T-helper 2 cell treated with Interferon-gamma antibody and Interleukin-4, amounts not matched to agents 5 μg/mL and 100 μg/mL, for 36 hours (primary cell): ENCODE data around the gene CFAP46.

Source experiments
- DNase-seq: peaks from one replicate; pipeline ENCODE4 v3.0.0; 2021; ENCODE audit warnings: low spot score
- H3K27ac Mint-ChIP-seq: one replicate; pipeline ENCODE4 v1.8.0; 2021; ENCODE audit warnings: mild to moderate bottlenecking, mixed read lengths
- H3K27me3 Mint-ChIP-seq: one replicate; pipeline ENCODE4 v1.8.0; 2021; ENCODE audit warnings: low read depth, mixed read lengths
- H3K36me3 Mint-ChIP-seq: one replicate; pipeline ENCODE4 v1.8.0; 2021; ENCODE audit warnings: low read depth, mixed read lengths
- H3K4me1 Mint-ChIP-seq: one replicate; pipeline ENCODE4 v1.8.0; 2021; ENCODE audit warnings: low read depth, mixed read lengths
- H3K4me3 Mint-ChIP-seq: one replicate; pipeline ENCODE4 v1.8.0; 2022; ENCODE audit warnings: mild to moderate bottlenecking, moderate library complexity, mixed read lengths
- H3K9me3 Mint-ChIP-seq: one replicate; pipeline ENCODE4 v1.8.0; 2021; ENCODE audit warnings: mixed read lengths

The CFAP46 gene

DNA sequence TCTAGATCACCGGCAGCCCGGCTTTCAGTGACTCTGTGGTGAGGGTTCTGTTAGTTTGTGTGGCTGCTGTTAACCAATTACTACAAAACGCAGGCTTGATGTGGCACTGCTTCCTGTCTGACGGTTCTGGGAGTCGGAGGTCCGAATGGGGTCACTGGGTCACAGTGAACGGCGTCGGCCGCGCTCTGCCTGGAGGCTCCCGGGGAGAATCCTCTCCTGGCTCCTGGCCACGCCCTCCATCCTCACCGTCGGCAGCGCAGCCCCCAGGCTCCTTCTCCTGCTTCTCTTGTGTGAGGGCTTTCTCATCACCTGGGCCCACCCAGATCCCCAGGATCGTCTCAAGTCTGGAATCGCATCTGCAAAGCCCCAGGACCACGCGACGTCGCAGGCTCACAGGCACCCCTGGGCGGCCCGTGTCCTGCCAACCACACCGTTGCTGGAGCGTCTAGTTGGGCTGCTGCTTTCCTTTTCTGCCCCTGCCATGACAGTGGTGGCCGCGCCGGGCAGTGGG, 124.6 kb downstream of the CFAP46 start:
- no peak overlapping the region for H3K4me3 Mint-ChIP-seq
- no peak for DNase-seq
- no peaks in the 10 kb centered on the region for H3K9me3 Mint-ChIP-seq

DNA sequence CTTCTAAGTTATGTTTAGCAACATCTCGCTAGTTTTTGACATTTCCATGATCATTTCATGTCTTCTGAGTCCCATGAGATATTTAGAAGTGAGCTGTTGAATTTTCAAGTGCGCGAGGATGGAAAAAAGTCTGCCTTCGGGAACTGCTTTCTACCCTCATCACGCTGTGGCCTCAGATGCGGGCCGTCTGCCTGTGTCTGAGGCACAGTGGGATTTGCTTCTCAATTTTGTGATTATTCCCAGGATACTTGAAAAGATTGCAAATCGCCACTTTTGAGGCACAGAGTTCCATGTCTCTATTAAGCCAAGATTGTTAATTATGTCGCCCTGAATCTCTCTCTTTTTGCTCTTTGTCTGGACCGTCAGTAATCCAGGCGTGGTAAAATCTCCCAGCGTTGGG, 125.7 kb downstream of the CFAP46 start:
- H3K27me3 Mint-ChIP-seq = no peaks in the 10 kb centered on the region
- no peak overlapping the region for H3K27ac Mint-ChIP-seq
- no peaks in the 10 kb centered on the region for H3K36me3 Mint-ChIP-seq
- H3K4me1 Mint-ChIP-seq = no peaks in the 10 kb centered on the region
- DNase-seq = no peak
- no peak overlapping the region for H3K4me3 Mint-ChIP-seq
- no peaks in the 10 kb centered on the region for H3K9me3 Mint-ChIP-seq

More for the DNA sequence above, 124.6 kb downstream of the CFAP46 start:
- no peaks in the 10 kb centered on the region for H3K4me1 Mint-ChIP-seq
- no peak overlapping the region for H3K27ac Mint-ChIP-seq
- no peaks in the 10 kb centered on the region for H3K27me3 Mint-ChIP-seq
- no peaks in the 10 kb centered on the region for H3K36me3 Mint-ChIP-seq

DNA sequence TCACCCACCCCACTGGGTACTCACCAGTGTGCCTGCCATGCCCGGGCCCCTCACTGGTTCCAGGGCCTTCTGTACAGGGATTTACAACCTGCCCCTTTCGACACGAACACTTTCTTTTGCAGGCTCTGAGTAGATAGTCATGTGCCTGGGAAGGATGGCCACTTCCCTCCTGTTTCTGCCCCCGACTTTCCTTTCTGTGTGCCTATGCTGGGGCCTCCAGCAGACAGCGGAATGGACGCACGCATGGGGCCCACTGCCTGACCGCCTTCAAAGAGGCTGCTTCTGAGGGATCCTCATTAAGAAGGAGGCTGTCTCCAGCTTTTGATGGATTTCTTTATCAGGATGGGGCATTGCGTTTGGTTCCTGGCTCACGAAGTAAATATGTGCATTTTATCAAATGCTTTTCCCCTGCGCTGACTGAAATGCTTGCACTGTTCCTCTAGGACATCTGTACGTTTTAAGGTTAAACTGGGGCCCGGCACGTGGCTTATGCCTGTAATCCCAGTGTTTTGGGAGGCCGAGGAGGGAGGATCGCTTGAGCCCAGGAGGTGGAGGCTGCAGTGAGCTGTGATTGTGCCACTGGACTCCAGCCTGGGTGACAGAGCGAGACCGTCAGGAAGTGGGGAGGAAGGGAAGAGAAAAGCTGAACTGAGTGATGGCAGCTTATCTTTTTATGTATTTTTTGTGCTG, 127.1 kb downstream of the CFAP46 start:
- no peaks in the 10 kb centered on the region for H3K9me3 Mint-ChIP-seq
- H3K27me3 Mint-ChIP-seq = no peaks in the 10 kb centered on the region
- no peak overlapping the region for H3K27ac Mint-ChIP-seq
- H3K4me1 Mint-ChIP-seq = no peaks in the 10 kb centered on the region
- no peak overlapping the region for H3K4me3 Mint-ChIP-seq
- no peaks in the 10 kb centered on the region for H3K36me3 Mint-ChIP-seq
- DNase-seq = no peak

DNA sequence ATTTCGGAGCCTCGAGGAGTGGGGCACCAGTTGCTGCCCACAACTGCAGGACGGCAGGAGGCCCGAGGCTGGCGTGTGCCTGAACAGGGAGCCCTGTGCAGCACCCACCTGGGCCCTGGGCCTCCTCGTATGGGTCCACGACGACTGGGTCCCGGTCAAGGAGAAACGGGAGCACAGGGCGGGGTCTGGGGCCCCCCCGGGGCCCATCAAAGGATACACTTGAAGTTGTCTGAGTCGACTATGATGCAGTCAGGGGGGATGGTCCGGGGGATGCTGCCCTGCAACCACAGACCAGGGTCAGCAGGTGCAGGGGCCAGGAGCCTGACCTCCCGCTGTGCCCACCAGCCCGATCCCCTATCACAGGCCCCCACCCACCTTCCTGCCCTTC, 127.9 kb downstream of the CFAP46 start:
- Mint-ChIP-seq H3K4me1 (no peaks in the 10 kb centered on the region), H3K36me3 (no peaks in the 10 kb centered on the region), H3K27ac (no peak overlapping the region), H3K27me3 (no peaks in the 10 kb centered on the region), H3K4me3 (no peak overlapping the region), H3K9me3 (no peaks in the 10 kb centered on the region)
- no peak for DNase-seq

DNA sequence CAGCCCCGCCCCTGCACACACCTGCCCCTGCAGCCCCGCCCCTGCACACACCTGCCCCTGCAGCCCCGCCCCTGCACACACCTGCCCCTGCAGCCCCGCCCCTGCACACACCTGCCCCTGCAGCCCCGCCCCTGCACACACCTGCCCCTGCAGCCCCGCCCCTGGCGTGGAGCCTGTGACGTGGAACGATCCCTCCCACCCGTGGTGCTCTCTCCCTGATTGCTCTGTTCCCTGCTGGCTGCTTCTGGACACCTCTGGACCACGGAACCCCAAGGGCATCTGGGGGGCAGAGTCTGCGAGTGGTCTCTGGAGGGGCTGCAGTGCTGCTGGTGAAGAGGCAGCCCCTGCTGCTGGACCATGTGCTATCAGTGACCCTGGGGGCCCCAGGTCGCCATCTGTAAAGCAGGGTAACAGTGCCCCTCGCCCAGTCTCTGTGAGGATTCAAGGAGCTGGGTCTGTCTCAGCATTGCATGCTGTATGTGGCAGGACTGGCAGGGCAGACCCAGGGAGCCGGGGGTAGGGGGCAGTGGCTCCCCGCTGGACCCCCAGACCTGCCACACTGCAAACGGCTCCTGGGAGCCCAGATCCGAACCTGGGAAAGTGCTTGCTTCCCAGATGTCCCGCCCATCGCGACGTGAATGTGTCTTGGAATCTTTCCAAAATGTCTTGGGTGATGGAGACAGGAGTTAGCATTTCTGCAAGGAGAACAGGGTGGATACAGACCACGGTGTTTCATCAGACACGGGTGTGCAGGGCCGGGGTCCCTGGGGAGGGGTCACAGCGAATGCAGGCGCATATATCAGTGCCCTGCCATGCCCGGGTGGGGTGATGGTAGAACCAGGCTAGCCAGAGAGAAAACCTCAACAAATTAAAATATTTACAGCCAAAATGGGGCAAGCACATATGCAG, 128.6 kb downstream of the CFAP46 start:
- no peaks in the 10 kb centered on the region for H3K4me1 Mint-ChIP-seq
- DNase-seq = no peak
- no peaks in the 10 kb centered on the region for H3K27me3 Mint-ChIP-seq
- no peaks in the 10 kb centered on the region for H3K36me3 Mint-ChIP-seq
- no peaks in the 10 kb centered on the region for H3K9me3 Mint-ChIP-seq
- H3K4me3 Mint-ChIP-seq = no peak overlapping the region
- H3K27ac Mint-ChIP-seq = no peak overlapping the region

DNA sequence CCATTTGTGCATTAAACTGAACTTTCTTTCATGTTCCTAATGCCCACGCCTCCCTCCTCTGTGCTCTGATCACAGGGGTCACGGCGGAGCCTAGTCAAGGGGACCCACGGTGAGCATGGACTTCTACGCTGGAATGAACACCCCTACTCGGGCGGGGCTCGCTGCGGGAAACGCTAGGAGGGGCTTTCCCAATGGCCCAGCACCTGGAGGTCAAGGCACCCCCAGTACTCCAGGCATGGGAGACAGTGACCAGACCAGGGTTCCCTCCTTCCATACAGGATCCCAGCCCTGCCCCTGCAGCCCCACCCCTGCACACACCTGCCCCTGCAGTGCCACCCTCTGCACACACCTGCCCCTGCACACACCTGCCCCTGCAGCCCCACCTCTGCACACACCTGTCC, 129.4 kb downstream of the CFAP46 start:
- DNase-seq = no peak
- Mint-ChIP-seq H3K4me1 (no peaks in the 10 kb centered on the region), H3K4me3 (no peak overlapping the region), H3K9me3 (no peaks in the 10 kb centered on the region), H3K27ac (no peak overlapping the region), H3K36me3 (no peaks in the 10 kb centered on the region), H3K27me3 (no peaks in the 10 kb centered on the region)

DNA sequence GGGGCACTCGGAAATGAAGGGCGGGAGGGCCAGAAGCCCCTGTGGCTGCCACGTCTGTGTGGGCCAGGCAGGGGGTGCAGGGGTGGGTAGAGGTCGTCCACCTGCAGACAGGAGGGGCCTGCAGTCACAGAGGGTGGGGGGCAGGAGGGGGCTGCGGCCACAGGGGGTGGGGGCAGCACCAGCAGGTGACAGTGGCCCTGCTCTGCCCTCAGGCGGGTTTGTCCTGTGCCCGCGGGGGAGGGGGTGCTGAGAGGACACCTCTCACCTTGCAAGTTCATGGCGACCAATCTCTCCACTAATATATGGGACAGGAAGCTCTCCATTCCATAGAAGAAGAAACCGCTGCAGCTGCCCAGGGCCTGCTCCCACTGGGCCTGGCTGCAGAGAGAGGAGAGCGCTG, 129.8 kb downstream of the CFAP46 start:
- no peaks in the 10 kb centered on the region for H3K9me3 Mint-ChIP-seq
- no peaks in the 10 kb centered on the region for H3K27me3 Mint-ChIP-seq
- DNase-seq = no peak
- H3K27ac Mint-ChIP-seq = no peak overlapping the region
- no peaks in the 10 kb centered on the region for H3K36me3 Mint-ChIP-seq
- H3K4me1 Mint-ChIP-seq = no peaks in the 10 kb centered on the region
- no peak overlapping the region for H3K4me3 Mint-ChIP-seq

DNA sequence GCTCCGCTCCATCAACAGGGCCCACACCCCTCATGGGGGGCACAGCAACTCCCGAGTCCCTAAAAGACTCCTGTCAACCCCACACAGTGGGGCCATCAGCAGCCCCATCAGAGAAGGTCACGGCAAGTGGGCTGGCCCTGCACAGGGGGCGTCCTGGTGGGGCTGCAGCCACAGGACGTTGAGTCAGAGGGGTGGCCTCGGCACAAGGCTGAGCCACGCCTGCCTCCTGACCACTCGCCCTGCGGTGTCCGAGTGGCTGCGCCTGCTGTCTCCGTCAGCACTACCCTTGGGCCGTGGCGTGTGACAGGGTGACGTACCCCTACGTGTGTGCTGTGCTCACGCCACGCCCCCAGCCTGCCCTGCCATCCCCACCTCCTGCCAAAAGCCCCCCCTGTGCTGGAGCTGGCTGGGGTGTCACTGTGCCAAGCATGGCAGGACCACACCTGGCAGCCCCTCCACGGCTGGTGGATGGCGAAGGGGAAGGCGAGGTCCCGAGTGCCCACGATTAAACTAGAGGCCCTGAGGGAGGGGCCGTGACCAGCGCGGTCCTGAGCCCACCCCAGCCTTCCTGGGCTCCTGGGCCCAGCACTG, 130.4 kb downstream of the CFAP46 start:
- Mint-ChIP-seq H3K4me1 (no peaks in the 10 kb centered on the region), H3K27me3 (no peaks in the 10 kb centered on the region), H3K4me3 (no peak overlapping the region), H3K27ac (no peak overlapping the region), H3K36me3 (no peaks in the 10 kb centered on the region), H3K9me3 (no peaks in the 10 kb centered on the region)
- no peak for DNase-seq

DNA sequence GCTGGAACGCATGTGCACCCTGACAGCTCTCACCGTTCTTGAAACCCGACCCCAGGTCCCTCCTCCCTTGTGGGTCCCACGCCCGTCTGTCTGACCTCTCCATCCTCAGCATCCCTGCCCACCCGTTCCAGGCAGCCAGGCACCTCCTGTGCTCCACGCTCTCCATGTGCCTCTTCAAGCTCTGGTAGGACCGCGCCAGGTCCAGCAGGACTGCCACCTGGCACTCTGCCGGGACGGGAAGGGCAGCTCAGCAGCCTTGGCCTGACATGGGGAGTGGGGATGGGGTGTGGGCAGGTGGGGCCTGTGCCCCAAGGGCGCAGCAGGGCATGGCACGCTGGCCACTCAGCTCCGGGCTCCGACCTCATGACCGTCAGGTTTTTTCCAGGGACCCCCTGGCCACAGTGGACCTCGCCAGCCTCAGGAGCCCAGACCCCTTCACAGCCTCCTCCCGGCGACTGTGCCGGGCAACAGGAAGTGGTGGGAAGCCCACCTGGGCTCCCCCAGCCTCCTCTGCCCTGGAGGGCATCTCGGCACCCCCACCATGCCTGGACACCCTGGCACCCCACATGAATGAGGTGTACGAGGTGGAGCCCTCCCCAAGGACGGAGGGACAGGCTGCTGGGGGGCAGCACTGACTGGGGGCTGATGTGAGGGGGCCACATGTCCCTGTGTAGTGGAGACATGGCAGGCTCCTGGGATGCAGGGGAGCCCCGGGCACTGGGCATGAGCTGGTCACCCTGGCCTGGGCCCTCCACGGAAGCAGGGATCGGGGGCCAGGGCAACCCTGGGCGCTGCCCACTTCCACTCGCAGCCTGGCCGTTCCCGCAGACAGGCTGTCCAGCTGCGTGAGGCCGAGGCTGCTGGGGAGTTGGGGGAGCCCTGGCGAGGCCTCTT, 131.3 kb downstream of the CFAP46 start:
- Mint-ChIP-seq H3K27ac (no peak overlapping the region), H3K27me3 (no peaks in the 10 kb centered on the region), H3K9me3 (no peaks in the 10 kb centered on the region), H3K4me1 (no peaks in the 10 kb centered on the region), H3K36me3 (no peaks in the 10 kb centered on the region), H3K4me3 (no peak overlapping the region)
- DNase-seq = no peak

DNA sequence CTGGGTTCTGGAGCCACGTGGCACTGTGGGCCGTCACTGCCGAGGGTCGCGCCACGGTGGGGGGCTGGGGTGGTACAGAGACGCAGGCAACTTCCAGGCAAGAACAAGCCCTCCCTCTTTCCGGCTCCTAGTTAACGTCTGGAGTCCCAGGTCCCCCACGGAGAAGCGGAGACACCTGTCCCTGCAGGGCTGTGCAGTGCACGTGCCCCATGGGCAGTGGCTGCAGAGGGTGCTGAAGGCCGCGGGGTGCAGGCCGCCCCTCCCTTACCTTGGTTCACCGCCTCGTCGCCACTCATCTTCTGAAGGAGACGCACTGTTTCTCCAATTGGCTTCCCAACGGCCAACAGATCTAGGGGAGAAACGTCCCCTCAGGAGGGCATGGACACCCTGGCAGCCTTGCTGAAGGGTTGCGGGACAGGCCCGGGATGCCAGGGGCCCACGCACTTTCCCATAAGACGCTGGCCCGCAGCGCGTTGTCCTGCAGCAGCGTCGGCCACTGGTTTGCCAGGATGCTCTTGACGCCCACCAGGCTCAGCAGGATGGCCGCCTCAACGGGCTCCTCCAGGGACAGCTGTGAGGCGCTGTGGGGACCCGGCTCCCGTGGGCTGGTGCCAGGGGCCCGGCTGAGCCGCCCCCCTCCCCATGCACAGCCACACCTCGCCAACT, 132.1 kb downstream of the CFAP46 start:
- Mint-ChIP-seq H3K36me3 (no peaks in the 10 kb centered on the region), H3K27me3 (no peaks in the 10 kb centered on the region), H3K4me1 (no peaks in the 10 kb centered on the region), H3K9me3 (no peaks in the 10 kb centered on the region), H3K27ac (no peak overlapping the region), H3K4me3 (no peak overlapping the region)
- DNase-seq = no peak

DNA sequence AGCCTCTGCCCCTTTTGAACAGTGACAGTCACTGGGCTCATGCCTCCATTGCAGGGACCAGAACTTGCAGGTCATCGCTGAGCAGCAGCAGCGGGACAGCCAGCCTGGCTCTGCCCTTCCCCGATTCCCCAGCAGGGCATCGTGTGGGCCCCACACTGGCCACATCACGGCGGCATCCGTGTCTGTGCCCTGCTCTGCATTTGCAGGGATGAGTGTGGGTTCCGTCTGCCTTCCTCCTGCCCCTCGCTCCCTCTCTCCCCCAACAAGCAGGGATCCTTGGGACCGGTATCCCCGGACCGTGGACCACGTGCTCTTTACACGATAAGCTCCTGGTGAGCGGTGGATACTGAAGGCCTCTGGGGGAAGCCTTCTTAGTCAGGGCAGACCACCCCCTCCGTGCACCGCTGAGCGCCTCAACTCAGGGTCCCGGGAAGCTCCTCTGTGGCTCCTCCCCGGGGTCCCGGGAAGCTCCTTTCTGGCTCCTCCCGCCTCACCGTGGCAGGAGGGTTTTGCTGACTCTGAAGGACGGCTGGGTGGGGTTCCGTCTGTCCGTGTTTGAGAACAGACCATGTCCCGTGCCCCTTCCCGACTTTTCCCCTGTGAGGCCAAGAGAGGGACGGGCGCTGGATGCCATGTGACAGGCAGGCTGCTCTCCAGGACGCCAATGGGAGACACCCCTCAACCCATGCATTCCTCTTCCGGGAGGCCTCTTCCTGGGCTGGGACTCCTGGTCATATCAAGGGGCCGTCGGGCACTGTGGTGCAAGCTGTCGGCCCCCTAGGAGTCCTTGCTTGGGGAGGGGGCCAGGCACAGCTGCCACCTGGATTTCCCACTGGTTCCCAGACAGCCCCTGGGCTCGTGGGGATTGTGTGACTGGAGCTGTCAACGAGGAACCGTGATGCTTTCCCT, 132.9 kb downstream of the CFAP46 start:
- Mint-ChIP-seq H3K27me3 (no peaks in the 10 kb centered on the region), H3K27ac (no peak overlapping the region), H3K4me3 (no peak overlapping the region), H3K9me3 (no peaks in the 10 kb centered on the region), H3K4me1 (no peaks in the 10 kb centered on the region), H3K36me3 (no peaks in the 10 kb centered on the region)
- DNase-seq = no peak

DNA sequence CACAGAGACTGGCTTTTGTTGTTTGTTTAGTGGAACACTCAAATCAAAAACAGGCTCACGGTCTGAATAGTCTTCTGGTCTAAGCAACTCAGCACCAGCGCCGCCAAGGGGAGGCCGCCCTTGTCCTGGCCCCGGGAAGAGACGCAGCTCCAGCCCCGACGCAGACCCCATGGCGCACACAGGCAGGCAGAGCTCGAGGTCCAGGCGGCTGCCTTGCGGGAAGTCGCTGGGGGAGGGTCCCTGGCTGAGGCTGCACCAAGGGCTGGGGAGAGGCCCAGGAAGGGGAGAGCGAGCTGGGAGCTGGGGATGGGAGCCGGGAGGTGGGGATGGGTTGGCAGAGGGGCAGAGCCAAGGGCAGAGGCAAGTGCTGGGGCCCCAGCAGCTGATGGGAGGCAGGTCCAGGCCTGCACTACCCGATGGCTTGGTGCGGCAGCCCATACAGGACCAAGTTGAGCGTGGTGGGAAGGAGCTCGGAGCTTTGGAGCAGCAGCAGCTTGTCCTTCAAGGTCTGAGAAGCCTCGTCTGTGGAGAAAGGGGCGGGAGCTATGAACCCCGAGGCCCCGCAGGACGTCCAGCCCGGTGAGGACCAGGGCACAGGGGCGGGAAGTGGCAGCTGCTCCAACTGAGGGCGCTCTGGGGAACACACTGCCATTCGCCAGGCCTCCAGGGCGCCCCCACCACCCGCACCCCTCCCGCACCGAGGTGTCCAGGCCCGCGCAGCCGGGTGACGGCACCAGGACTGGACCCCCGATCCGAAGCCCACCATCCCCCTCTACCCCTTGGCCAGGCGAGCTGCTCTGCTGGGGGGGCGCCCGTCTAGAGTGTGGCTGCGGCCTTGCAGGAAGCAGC, 133.8 kb downstream of the CFAP46 start:
- Mint-ChIP-seq H3K36me3 (no peaks in the 10 kb centered on the region), H3K4me3 (no peak overlapping the region), H3K27ac (no peak overlapping the region), H3K27me3 (no peaks in the 10 kb centered on the region), H3K9me3 (no peaks in the 10 kb centered on the region), H3K4me1 (no peaks in the 10 kb centered on the region)
- DNase-seq = no peak
